HG03354 (cell line): ENCODE measurements around the gene ERMARD.

Experiments used
- ATAC-seq: cut with Tn5 transposase; IDR thresholded peaks from one replicate; pipeline ENCODE4 v1.9.1; 2021; ENCODE audit warnings: mild to moderate bottlenecking; ENCODE audit not compliant: unreplicated experiment, poor library complexity, severe bottlenecking

ERMARD gene

GRCh38 chr6:169816054-169816453 lies 64.6 kb downstream of the ERMARD start:
- ATAC-seq = no peak

DNA sequence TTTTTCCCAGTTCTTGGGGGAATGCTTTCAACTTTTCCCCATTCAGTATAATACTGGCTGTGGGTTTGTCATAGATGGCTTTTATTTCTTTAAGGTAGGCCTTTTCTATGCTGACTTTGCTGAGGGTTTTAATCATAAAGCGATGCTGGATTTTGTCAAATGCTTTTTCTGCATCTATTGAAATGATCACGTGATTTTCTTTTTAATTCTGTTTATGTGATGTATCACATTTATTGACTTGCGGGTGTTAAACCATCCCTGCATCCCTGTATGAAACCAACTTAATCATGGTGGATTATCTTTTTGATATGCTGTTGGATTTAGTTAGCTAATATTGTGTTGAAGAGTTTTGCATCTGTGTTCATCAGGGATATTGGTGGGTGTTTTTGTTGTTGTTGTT lies 65.6 kb downstream of the ERMARD start:
- ATAC-seq = no peak

DNA sequence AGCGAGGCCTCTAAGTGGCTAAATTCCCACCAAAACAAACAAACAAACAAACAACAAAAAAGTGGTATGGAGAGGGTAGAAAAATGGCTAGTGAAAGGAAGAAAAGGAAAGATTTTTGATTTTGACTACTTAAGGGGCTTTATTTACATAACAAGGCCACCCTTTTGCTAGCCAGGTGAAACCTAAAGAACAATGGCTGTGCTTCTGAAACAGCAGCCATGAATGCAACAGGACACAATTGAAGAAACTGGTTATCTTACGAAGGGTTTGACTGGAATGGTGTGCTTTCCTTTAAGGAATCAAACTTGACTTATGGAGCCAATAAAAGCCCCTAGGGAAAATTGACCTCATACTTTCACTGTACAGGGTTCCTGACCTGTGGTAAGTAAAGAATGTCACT lies 68.9 kb downstream of the ERMARD start:
- ATAC-seq = no peak

GRCh38 chr6:169824021-169824420 lies 72.6 kb downstream of the ERMARD start:
- ATAC-seq = no peak

DNA sequence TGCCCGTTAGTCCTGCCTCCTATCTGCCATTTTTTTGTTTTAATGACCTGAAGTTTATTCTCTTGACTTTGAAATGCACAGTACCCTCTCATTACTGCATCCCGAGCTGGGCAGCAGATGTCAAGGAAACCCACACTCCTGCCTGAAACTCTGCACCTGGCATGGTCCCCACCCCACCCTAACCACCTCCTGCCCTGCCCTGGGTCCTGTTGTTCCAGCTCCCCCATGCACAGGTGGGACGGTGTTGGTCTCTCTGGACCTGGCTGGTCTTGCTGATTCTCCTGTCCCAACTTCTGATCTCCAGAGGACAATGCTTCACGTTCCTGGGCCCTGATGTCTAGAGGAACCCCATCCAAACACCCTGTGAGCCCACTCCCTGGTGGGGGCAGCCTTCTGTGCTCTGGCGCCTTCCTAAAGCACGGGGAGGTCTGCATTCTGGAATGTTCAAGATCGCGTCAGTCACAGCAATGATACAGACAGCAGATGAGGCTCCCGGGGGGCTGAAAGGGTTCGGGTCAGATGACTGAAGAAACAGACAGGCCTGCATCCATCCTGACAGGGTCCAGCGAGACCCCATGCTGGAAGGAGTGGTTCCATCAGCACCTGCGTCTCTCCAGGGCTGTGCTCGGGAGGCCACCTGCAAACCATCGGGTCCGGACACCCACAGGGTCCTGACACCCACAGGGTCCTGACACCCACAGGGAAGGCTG lies 73.6 kb downstream of the ERMARD start:
- ATAC-seq = no peak

DNA sequence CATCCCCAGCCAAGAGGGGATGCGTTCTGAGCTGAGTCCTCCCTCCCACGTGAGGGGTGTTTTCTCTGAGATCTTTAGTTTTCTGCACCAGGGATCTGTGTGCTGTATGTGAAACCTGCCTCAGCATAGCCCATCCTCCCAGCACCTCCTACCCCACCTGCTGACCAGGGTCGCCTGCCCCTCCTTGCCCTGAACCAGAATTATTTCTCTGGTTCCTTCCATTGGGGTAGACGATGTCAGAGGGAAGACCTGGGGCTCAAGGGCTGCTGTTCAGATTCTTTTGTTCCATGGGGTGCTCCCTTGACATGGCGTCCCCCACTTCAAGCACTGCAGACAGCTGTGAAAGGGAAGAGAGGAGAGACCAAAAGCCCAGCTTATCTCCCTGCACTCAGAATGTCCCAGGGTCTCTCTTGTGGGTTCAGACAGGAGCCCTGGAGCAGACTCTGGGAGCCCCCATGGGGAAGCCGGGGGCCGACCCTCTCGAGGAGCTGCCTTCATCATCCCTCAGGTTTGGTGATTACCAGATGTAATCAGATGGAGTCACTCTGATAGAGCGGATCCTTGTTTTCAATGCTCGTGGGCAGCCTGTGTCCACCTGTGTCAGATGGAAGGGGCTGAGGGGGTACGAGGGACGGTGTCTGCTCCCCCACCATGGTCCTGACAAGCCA lies 74.3 kb downstream of the ERMARD start:
- ATAC-seq = no peak

GRCh38 chr6:169826697-169827096 lies 75.3 kb downstream of the ERMARD start:
- no peak for ATAC-seq

DNA sequence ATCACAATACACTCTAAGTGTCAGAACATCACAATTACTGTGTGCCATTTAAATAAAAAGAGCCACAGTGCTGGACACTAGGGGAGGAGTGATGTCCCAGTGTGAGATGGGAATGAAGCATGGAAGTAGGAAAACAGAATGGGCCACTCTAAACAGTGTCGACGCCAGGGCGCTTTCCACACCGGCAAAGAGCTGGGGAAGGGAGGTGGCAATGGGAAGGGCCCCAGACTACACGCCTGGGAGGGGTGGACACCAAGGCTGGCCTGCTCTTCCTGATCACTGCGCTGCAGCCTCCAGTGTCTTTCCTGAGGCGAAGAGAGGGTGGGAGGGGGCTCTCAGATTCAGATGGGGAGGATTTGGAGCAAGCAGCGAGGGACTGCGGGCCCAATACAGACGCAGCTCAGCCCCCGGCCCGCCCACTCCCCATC lies 75.9 kb downstream of the ERMARD start:
- ATAC-seq = no peak

DNA sequence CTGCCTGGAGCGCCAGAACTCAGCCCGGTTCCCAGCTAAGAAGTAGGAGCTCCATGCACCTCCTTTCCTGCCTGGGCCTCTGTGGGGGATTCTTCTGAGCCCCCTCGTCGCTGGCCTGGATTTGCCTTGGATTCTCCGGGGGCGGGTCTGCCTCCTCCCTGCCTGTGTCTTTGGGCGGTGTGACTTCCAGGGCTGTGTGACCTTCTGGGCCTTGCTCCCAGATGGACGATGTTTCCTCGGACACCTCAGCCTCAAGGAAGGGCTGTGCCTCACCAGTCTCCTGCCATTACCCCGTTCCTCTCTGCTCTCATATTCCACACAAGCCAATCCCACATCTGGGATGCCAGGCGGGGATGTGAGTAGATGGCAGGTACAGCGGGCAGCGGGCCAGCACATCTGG lies 76.8 kb downstream of the ERMARD start:
- ATAC-seq = no peak

- ATAC-seq = no peak
Measured at GRCh38 chr6:169829786-169830185, 78.4 kb downstream of the ERMARD start.

DNA sequence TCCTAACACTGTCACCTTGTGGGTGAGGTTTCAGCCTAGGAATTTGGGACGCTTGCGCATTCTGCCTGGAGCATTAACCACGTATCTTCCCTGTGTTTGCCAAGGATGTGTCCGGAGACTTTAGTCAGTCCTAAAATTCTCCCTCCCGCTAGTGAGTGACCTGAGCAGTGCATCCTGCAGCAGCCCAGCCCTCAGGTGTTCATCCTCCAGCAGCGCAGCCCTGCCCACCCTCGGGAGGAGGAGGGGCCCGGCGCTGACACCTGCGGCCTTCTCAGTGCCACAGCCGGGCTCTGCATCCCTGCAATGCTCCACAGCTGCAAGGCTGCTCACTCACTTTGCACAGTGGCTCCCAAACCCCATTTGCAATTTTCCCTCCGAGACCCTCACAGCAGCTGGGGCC lies 79.5 kb downstream of the ERMARD start:
- no peak for ATAC-seq
